GM23338 (cell line): ENCODE measurements around the gene RAX2.

ENCODE experiments used
- CREB1 ChIP-seq: fragments of 250-450 bp; sonication (Bioruptor Pico); IDR thresholded peaks from 2 replicates; pipeline ENCODE4 v1.5.0; 2020; ENCODE audit warnings: low read depth, mild to moderate bottlenecking, moderate library complexity
- EZH2 ChIP-seq: fragments of 200-600 bp; sonication (generic); IDR thresholded peaks from one replicate; pipeline ENCODE4 v1.8.0; 2017; ENCODE audit warnings: antibody characterized with exemption, mild to moderate bottlenecking, low read depth; ENCODE audit not compliant: unreplicated experiment
- EZH2phosphoT487 ChIP-seq: fragments of 200-600 bp; sonication (generic); IDR thresholded peaks from one replicate; pipeline ENCODE4 v1.8.1; 2018; ENCODE audit warnings: antibody characterized with exemption; ENCODE audit not compliant: unreplicated experiment
- JUNB ChIP-seq: IDR thresholded peaks from one replicate; pipeline ENCODE4 v1.6.1; 2016; ENCODE audit warnings: antibody characterized with exemption; ENCODE audit not compliant: unreplicated experiment
- NANOG ChIP-seq: IDR thresholded peaks from 2 replicates; pipeline ENCODE4 v1.6.1; 2016; ENCODE audit warnings: antibody characterized with exemption, borderline replicate concordance
- POLR2AphosphoS5 ChIP-seq: IDR thresholded peaks from 2 replicates; pipeline ENCODE4 v1.6.1; 2016; ENCODE audit warnings: antibody characterized with exemption, low read depth
- STAT1 ChIP-seq: IDR thresholded peaks from one replicate; pipeline ENCODE4 v1.6.1; 2016; ENCODE audit warnings: antibody characterized with exemption; ENCODE audit not compliant: unreplicated experiment
- TF ChIP-seq, protein P1 (sequence below), 2 experiments: fragments of 200-600 bp in 1 of 2; sonication (generic) in 1 of 2; conservative IDR thresholded peaks; 2 replicates each; pipeline versions ENCODE4 v1.5.1 to v1.6.1; 2016 to 2017; ENCODE audit warnings: antibody characterized with exemption in 2 of 2, low read depth in 2 of 2, mild to moderate bottlenecking in 2 of 2, moderate library complexity in 1 of 2
- TF ChIP-seq, protein P2 (sequence below): IDR thresholded peaks from one replicate; pipeline ENCODE4 v1.6.1; 2018; ENCODE audit warnings: antibody characterized with exemption; ENCODE audit not compliant: unreplicated experiment
- TF ChIP-seq, protein P3 (sequence below): IDR thresholded peaks from 2 replicates; pipeline ENCODE4 v1.6.1; 2016; ENCODE audit warnings: antibody characterized with exemption

DNA sequence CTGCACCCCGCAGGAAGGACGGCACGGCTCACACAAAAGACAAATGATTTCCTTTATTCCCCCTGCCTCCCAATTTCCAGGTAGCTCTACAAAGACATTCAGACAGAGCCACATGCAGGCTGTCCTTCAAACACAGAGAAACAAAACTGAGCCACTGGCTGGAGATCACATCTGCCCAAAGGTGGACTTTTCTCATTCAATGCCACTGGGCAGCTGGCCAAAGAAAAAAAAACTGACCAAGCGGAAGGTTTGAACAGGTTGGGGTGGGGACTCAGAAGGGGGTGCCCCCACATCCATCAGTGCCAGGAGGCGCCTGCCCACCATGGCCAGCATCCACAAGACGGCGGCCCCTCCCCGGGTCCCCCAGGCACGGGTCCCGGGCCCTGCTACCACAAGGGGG is 32.0 kb upstream of the RAX2 start:
- TF ChIP-seq, protein P1, sequence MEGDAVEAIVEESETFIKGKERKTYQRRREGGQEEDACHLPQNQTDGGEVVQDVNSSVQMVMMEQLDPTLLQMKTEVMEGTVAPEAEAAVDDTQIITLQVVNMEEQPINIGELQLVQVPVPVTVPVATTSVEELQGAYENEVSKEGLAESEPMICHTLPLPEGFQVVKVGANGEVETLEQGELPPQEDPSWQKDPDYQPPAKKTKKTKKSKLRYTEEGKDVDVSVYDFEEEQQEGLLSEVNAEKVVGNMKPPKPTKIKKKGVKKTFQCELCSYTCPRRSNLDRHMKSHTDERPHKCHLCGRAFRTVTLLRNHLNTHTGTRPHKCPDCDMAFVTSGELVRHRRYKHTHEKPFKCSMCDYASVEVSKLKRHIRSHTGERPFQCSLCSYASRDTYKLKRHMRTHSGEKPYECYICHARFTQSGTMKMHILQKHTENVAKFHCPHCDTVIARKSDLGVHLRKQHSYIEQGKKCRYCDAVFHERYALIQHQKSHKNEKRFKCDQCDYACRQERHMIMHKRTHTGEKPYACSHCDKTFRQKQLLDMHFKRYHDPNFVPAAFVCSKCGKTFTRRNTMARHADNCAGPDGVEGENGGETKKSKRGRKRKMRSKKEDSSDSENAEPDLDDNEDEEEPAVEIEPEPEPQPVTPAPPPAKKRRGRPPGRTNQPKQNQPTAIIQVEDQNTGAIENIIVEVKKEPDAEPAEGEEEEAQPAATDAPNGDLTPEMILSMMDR (conservative IDR thresholded peaks at IDR 0.05; ENCODE audit: low read depth in 2 of 2), result no peak
- TF ChIP-seq POLR2AphosphoS5 (no peak), EZH2 (no peak), NANOG (no peak), JUNB (no peak), EZH2phosphoT487 (no peak), CREB1 (CRISPR knock-in tag) (no peak), STAT1 (no peak)
- TF ChIP-seq, protein P2, sequence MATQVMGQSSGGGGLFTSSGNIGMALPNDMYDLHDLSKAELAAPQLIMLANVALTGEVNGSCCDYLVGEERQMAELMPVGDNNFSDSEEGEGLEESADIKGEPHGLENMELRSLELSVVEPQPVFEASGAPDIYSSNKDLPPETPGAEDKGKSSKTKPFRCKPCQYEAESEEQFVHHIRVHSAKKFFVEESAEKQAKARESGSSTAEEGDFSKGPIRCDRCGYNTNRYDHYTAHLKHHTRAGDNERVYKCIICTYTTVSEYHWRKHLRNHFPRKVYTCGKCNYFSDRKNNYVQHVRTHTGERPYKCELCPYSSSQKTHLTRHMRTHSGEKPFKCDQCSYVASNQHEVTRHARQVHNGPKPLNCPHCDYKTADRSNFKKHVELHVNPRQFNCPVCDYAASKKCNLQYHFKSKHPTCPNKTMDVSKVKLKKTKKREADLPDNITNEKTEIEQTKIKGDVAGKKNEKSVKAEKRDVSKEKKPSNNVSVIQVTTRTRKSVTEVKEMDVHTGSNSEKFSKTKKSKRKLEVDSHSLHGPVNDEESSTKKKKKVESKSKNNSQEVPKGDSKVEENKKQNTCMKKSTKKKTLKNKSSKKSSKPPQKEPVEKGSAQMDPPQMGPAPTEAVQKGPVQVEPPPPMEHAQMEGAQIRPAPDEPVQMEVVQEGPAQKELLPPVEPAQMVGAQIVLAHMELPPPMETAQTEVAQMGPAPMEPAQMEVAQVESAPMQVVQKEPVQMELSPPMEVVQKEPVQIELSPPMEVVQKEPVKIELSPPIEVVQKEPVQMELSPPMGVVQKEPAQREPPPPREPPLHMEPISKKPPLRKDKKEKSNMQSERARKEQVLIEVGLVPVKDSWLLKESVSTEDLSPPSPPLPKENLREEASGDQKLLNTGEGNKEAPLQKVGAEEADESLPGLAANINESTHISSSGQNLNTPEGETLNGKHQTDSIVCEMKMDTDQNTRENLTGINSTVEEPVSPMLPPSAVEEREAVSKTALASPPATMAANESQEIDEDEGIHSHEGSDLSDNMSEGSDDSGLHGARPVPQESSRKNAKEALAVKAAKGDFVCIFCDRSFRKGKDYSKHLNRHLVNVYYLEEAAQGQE, result no peak
- TF ChIP-seq, protein P3, sequence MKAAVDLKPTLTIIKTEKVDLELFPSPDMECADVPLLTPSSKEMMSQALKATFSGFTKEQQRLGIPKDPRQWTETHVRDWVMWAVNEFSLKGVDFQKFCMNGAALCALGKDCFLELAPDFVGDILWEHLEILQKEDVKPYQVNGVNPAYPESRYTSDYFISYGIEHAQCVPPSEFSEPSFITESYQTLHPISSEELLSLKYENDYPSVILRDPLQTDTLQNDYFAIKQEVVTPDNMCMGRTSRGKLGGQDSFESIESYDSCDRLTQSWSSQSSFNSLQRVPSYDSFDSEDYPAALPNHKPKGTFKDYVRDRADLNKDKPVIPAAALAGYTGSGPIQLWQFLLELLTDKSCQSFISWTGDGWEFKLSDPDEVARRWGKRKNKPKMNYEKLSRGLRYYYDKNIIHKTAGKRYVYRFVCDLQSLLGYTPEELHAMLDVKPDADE, result no peak
